Effector memory CD4-positive, alpha-beta T cell (primary cell): ENCODE measurements around the gene OR4D5.

ENCODE experiments used
- DNase-seq, 3 donors: peaks; one replicate each; pipeline ENCODE4 v3.0.0-alpha.2; 2020
- H3K27ac ChIP-seq: 2 replicates; pipeline ENCODE4 v1.7.0; 2013; ENCODE audit warnings: mild to moderate bottlenecking, low read length, moderate library complexity; ENCODE audit not compliant: insufficient read depth, poor library complexity, severe bottlenecking
- H3K27me3 ChIP-seq: replicated peaks from 2 replicates; pipeline ENCODE4 v1.7.0; 2013; ENCODE audit warnings: mild to moderate bottlenecking, low read length; ENCODE audit not compliant: insufficient read depth, control insufficient read depth, poor library complexity, severe bottlenecking
- H3K36me3 ChIP-seq: 2 replicates; pipeline ENCODE4 v1.7.0; 2013; ENCODE audit warnings: mild to moderate bottlenecking, low read length, moderate library complexity; ENCODE audit not compliant: control insufficient read depth, insufficient read depth
- H3K4me1 ChIP-seq: 2 replicates; pipeline ENCODE4 v1.7.0; 2013; ENCODE audit warnings: low read length, mild to moderate bottlenecking; ENCODE audit not compliant: control insufficient read depth, insufficient read depth, poor library complexity, severe bottlenecking
- H3K4me3 ChIP-seq: 2 replicates; pipeline ENCODE4 v1.7.0; 2013; ENCODE audit warnings: low read length, low read depth, mild to moderate bottlenecking; ENCODE audit not compliant: insufficient read depth, poor library complexity, severe bottlenecking
- H3K9me3 ChIP-seq: 2 replicates; pipeline ENCODE4 v1.7.0; 2013; ENCODE audit warnings: mild to moderate bottlenecking, low read length, moderate library complexity; ENCODE audit not compliant: control insufficient read depth
- total RNA-seq, 3 donors: gene quantifications; one replicate each; lab custom pipeline; 2026; lab: John Stamatoyannopoulos, UW

OR4D5 gene
- 0 reads per million in 3 donors for total RNA-seq

DNA sequence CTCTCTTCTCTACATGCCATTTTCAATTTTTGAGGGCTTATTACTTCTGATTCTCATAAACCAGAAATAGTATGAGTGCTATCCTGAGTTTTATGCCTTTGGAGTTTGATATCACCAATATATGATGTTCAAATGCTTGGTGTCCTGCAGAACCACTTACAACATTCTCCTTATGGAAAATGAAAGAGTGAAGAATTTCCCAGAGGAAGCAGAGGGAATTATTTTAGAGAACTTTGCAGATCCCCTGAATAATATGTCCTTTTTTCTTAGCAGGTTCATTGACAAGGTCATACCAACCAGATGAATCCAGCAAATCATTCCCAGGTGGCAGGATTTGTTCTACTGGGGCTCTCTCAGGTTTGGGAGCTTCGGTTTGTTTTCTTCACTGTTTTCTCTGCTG is at the start of gene OR4D5:
TSS of gene OR4D5 (plus strand) at position 301 of the 400 bp plus-strand sequence. CDS start at position 301, 0 bp downstream.
- Histone ChIP-seq H3K4me3 (no peak within 1 kb of the TSS), H3K9me3 (no peaks in the 10 kb centered on the region), H3K4me1 (no peaks in the 10 kb centered on the region), H3K36me3 (no peaks in the 10 kb centered on the region), H3K27me3 (no peaks in the 10 kb centered on the region), H3K27ac (no peak within 1 kb of the TSS)
- no peak for DNase-seq

DNA sequence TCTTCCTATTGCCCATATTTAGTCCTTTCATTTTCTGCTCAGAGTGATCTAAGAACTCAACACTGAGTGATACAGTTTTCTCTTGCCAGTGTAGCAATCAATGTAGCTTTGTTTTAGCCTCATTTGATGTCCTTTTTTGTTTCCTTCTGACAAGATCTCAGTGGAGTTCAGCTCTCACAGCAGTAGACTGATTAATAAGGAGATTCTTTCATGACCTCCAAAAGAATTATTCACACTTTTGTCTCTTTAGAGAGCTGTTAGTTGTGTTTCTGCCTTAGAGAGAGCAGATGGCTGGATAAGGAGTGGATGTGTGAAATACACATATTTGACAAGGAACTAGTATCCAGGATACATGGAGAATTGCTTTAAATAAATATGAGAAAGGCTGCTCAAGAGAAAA is 47.4 kb upstream of the OR4D5 start:
- Histone ChIP-seq H3K27me3 (no peaks in the 10 kb centered on the region), H3K9me3 (no peaks in the 10 kb centered on the region), H3K4me1 (no peaks in the 10 kb centered on the region)

DNA sequence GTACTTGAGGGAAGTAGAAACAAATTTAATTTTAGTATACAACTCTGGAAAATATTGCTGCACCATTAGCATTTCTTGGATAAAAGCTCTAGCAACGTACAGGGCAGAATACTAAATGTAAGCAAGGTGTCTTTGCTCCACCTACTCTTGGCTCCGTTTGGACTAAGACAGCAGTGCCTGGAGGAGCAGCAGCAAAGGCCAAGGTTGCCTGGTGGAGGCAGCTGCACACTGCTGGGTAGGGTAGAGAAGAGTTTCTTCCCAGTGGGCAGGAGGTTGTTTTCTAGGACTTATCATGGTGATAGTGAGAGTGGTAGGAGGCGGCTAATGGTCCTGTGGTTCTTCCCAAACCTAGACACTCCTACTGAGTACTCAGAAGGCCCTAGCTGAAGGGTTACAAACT is 39.6 kb upstream of the OR4D5 start:
- no peaks in the 10 kb centered on the region for H3K4me1 ChIP-seq
- H3K27me3 ChIP-seq: no peaks in the 10 kb centered on the region
- no peak for DNase-seq
- H3K9me3 ChIP-seq: no peaks in the 10 kb centered on the region
- H3K27ac ChIP-seq: no peak overlapping the region
- H3K4me3 ChIP-seq: no peak overlapping the region
- no peaks in the 10 kb centered on the region for H3K36me3 ChIP-seq

More for the DNA sequence above, 47.4 kb upstream of the OR4D5 start:
- DNase-seq: no peak
- Histone ChIP-seq H3K4me3 (no peak overlapping the region), H3K27ac (no peak overlapping the region), H3K36me3 (no peaks in the 10 kb centered on the region)

DNA sequence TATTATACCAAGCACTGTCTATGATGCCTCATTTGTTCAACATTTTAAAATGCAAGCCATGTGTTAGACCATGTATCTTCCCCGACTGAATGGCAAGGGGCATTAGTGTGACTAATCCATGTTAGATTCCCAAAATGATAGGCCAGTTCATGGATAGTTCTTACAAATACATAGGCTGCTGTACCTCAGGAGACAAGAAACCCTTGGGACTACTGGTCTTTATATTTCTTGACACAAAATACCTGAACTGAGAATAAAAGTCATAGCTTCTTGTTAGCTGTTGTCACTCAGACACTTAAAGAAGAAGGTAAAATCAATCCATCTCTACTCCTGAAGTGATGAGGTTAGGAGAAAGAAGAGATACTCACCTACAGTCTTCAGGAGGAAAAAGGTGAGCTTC is 37.5 kb upstream of the OR4D5 start, which contains the start of gene OR8D4:
TSS of gene OR8D4 (plus strand) at position 301 of the 400 bp plus-strand sequence. CDS start 4,265 bp downstream, outside the sequence.
- no peak within 1 kb of the TSS for H3K4me3 ChIP-seq
- H3K27me3 ChIP-seq: no peaks in the 10 kb centered on the region
- no peak for DNase-seq
- no peaks in the 10 kb centered on the region for H3K36me3 ChIP-seq
- no peak within 1 kb of the TSS for H3K27ac ChIP-seq
- H3K9me3 ChIP-seq: no peaks in the 10 kb centered on the region
- H3K4me1 ChIP-seq: no peaks in the 10 kb centered on the region

DNA sequence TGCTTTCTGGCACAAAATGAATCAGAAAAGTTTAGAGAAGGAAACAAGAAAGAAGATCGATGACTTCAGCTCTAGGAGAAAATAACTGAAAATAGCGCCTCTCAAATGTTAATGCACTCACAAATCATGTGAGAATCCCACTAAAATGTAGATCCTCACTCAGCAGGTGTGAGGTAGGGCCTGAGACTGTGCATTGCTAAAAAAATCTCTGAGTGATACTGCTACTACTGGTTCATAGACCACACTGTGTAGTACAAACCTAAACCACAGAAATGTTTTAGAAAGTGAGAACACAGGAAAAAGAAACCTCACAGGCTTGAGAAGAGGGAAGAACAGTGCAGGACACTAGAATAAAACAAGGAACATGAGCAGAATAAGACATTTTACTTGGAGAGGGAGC is 35.5 kb upstream of the OR4D5 start:
- no peak for DNase-seq
- Histone ChIP-seq H3K27me3 (no peaks in the 10 kb centered on the region), H3K4me3 (no peak overlapping the region), H3K9me3 (no peaks in the 10 kb centered on the region), H3K36me3 (no peaks in the 10 kb centered on the region), H3K4me1 (no peaks in the 10 kb centered on the region), H3K27ac (no peak overlapping the region)

DNA sequence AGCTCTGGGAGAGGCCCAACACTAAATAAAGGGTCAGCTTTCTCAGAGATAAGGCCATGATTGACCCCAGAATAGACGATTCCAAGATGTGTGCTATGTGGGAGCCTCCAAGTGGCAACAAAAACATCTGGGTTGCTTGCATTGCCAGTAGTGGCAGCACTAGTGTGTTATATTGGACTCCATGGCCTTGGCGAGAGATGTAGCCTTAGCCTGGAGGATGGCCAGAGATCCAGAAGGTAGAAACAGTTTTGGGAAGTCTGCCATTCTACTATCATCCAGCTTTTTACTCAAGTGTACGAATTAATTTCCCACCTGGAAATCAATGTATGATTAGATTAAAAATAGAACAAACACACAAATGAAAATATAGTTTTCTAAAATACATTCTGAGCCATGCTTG is 34.5 kb upstream of the OR4D5 start:
- Histone ChIP-seq H3K4me1 (no peaks in the 10 kb centered on the region), H3K27ac (no peak overlapping the region), H3K36me3 (no peaks in the 10 kb centered on the region), H3K27me3 (no peaks in the 10 kb centered on the region), H3K9me3 (no peaks in the 10 kb centered on the region), H3K4me3 (no peak overlapping the region)
- no peak for DNase-seq

DNA sequence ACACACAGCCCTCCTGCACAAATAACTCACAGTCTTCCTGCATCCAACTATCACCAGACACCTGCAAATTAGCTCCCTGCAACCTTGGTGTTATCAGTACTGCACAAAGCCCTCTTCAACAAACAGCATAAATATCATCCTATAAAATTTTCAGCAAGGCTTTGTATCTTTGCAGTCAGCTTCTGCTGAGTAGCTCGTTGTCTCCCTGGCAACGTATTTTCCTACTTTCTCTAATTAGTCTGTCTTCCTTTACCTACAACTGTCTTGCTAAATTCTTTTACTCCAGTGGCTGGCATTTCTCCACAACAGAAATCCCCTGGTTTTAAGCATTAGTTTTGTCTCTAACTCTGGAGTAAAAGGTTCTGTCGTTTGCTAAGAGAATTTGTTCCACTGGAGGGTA is 33.6 kb upstream of the OR4D5 start:
- Histone ChIP-seq H3K4me3 (no peak overlapping the region), H3K9me3 (no peaks in the 10 kb centered on the region), H3K36me3 (no peaks in the 10 kb centered on the region), H3K4me1 (no peaks in the 10 kb centered on the region), H3K27me3 (no peaks in the 10 kb centered on the region), H3K27ac (no peak overlapping the region)
- no peak for DNase-seq

DNA sequence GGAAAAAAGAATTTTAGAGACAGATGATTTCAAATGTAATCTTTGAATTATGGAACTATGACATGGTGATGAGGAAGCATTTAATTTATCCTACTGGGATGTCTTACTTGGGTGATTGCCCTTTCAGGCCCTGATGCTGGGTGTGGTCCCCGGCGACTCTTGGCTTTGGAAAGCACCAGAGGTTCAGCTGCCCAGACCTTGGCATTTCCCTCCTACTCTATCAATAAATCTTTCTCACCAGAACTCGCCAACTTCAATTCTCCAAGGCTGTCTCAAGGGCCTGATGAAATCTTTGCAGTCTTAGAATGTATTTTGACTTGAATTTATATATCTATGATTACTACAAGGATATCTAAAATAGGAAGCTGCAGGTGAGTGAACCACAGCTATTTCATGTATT is 18.5 kb upstream of the OR4D5 start:
- Histone ChIP-seq H3K4me1 (no peaks in the 10 kb centered on the region), H3K4me3 (no peak overlapping the region), H3K9me3 (no peaks in the 10 kb centered on the region), H3K27me3 (no peaks in the 10 kb centered on the region), H3K36me3 (no peaks in the 10 kb centered on the region), H3K27ac (no peak overlapping the region)
- no peak for DNase-seq

DNA sequence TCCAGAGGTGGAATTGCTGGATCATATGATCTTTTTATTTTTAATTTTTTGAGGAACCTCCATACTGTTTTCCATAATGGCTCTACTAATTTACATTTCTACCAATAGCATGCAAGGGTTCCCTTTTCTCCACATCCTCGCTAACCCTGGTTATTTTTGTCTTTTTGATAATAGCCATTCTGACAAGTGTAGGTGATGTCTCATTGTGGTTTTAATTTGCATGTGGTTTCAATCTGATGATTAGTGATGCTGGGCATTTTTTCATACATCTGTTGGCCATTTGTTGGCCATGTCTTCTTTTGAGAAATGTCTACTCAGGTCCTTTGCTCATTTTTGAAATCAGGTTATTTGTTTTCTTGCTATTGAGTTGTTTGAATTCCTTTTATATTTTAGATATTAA is 15.4 kb upstream of the OR4D5 start:
- Histone ChIP-seq H3K27ac (no peak overlapping the region), H3K36me3 (no peaks in the 10 kb centered on the region), H3K4me3 (no peak overlapping the region), H3K4me1 (no peaks in the 10 kb centered on the region), H3K27me3 (no peaks in the 10 kb centered on the region), H3K9me3 (no peaks in the 10 kb centered on the region)
- DNase-seq: no peak

DNA sequence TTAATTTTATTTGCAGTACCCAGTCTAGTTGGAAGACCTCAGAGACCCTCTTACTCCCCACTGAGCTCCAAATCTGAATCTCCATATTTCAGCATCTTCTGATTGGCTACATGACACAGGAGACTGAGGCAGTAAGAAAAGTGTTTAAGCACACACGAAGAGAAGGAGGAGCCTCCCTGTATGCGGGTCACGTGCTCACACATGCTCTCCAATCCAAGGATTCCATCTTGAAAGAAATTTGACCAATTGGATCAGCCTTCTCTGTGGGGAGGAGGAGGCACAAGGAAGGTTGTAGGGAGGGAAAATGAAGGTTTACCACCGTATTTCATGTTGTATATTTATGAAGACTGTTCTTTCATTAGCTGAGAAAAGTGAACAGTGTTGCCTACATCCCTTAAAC is 3.0 kb downstream of the OR4D5 start:
- Histone ChIP-seq H3K9me3 (no peaks in the 10 kb centered on the region), H3K36me3 (no peaks in the 10 kb centered on the region), H3K4me1 (no peaks in the 10 kb centered on the region), H3K27me3 (no peaks in the 10 kb centered on the region), H3K27ac (no peak overlapping the region), H3K4me3 (no peak overlapping the region)
- no peak for DNase-seq

DNA sequence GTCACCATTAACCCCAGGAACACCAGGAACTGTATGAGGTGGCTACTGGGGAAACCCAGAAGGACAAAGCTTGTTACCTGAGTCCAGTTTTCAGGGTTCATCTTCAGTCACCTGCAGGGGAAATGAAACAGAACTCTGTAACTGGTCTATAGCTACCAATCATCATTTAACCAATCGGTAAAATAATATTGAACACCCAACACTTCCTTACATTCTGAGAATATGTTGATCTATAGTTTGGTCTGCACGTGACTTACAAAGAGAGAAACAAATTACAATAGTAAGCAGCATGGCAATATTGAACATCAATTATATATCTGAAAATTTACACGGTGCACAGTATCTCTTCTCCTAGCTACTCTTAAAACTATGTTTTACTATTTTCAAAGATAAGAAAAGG is 4.3 kb downstream of the OR4D5 start, which contains the start of gene OR6T1:
TSS of gene OR6T1 (minus strand) at position 101 of the 400 bp plus-strand sequence. CDS start at position 101, 0 bp downstream.
- DNase-seq: no peak
- Histone ChIP-seq H3K36me3 (no peaks in the 10 kb centered on the region), H3K9me3 (no peaks in the 10 kb centered on the region), H3K27me3 (no peaks in the 10 kb centered on the region), H3K4me3 (no peak within 1 kb of the TSS), H3K27ac (no peak within 1 kb of the TSS), H3K4me1 (no peaks in the 10 kb centered on the region)
